HL-60 (cell line): Measurements from ENCODE around the gene DLEC1.

Source experiments
- DNase-seq, 2 experiments: peaks; one replicate each; pipeline ENCODE4 v3.0.0-alpha.2; 2010 to 2020; ENCODE audit warnings: low read depth in 1 of 2, low spot score in 1 of 2
- H3K27ac ChIP-seq: fragments of 250-450 bp; sonication (Bioruptor Pico); replicated peaks from 2 replicates; pipeline ENCODE4 v1.5.1; 2020; ENCODE audit warnings: mild to moderate bottlenecking, moderate library complexity
- H3K27me3 ChIP-seq: fragments of 250-450 bp; sonication (Bioruptor Pico); 2 replicates; pipeline ENCODE4 v1.5.1; 2021; ENCODE audit warnings: mild to moderate bottlenecking, moderate library complexity; ENCODE audit not compliant: insufficient read depth, poor library complexity, severe bottlenecking
- H3K4me3 ChIP-seq: replicated peaks from 2 replicates; pipeline ENCODE4 v1.5.1; 2011; ENCODE audit warnings: mild to moderate bottlenecking, control low read depth, low read length; ENCODE audit not compliant: insufficient read depth
- GABPA ChIP-seq: IDR thresholded peaks from 2 replicates; pipeline ENCODE4 v1.6.1; 2012; ENCODE audit warnings: low read depth
- POLR2AphosphoS5 ChIP-seq: IDR thresholded peaks from 2 replicates; pipeline ENCODE4 v1.6.1; 2012; ENCODE audit warnings: low read depth
- REST ChIP-seq: IDR thresholded peaks from 2 replicates; pipeline ENCODE4 v1.6.1; 2012; ENCODE audit warnings: low read depth; ENCODE audit not compliant: insufficient replicate concordance
- SPI1 ChIP-seq: IDR thresholded peaks from 2 replicates; pipeline ENCODE4 v1.6.1; 2012; ENCODE audit warnings: low read depth, mild to moderate bottlenecking, borderline replicate concordance
- TF ChIP-seq, protein P1 (sequence below): IDR thresholded peaks from one replicate; pipeline ENCODE4 v1.5.1; 2011; ENCODE audit warnings: low read length, control low read depth, inconsistent platforms; ENCODE audit not compliant: insufficient read depth

Gene DLEC1

DNA sequence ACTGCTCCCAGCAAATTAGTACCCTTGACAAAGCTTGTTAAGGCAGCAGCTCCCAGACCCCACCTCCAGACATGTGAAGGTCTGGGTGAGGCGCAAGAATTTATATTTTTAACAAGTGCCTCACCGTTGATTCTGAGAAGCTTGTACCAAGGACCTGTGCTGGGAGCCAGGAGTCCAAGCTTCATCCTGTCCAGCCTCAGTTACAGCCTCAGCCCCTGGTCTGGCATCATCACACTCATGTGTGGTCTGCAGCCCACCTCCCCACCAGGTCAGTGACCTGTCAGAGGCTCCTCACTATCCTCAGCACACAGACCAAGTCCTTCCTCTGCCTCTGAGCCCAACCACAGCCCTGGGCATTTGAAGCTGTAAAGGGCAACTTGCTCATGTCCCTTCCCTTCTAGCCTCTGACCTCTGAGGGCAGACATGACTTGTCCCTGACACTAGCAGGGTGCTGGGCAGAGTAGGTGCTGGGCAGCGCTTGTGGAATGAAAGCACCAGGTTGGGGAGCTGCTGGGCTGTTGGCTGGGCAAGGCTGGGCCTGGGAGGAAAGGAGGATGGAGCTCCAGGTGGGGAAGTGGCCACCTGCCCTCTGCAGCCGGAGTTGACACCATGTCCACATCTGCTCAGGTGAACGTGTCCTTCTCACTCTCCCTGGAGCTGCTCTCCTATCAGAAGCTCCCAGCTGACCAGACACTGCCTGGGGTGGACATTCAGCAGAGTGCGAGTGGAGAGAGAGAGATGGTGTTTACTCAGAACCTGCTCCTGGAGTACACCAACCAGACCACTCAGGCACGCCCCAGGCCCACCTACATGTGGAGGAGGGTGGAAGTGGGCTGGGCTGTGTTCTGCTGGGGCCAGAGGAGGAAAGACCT, 81.0 kb downstream of the DLEC1 start:
- Histone ChIP-seq H3K4me3 (no peak overlapping the region), H3K27ac (no peak overlapping the region), H3K27me3 (no peaks in the 10 kb centered on the region)
- TF ChIP-seq, protein P1, sequence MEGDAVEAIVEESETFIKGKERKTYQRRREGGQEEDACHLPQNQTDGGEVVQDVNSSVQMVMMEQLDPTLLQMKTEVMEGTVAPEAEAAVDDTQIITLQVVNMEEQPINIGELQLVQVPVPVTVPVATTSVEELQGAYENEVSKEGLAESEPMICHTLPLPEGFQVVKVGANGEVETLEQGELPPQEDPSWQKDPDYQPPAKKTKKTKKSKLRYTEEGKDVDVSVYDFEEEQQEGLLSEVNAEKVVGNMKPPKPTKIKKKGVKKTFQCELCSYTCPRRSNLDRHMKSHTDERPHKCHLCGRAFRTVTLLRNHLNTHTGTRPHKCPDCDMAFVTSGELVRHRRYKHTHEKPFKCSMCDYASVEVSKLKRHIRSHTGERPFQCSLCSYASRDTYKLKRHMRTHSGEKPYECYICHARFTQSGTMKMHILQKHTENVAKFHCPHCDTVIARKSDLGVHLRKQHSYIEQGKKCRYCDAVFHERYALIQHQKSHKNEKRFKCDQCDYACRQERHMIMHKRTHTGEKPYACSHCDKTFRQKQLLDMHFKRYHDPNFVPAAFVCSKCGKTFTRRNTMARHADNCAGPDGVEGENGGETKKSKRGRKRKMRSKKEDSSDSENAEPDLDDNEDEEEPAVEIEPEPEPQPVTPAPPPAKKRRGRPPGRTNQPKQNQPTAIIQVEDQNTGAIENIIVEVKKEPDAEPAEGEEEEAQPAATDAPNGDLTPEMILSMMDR: no peak
- no peak for TF ChIP-seq SPI1
- no peak for TF ChIP-seq GABPA
- no peak for TF ChIP-seq REST
- 0 out of 2 replicates have a peak, but pooled peaks have one; percentile 30 for TF ChIP-seq POLR2AphosphoS5
- DNase-seq: no peak

DNA sequence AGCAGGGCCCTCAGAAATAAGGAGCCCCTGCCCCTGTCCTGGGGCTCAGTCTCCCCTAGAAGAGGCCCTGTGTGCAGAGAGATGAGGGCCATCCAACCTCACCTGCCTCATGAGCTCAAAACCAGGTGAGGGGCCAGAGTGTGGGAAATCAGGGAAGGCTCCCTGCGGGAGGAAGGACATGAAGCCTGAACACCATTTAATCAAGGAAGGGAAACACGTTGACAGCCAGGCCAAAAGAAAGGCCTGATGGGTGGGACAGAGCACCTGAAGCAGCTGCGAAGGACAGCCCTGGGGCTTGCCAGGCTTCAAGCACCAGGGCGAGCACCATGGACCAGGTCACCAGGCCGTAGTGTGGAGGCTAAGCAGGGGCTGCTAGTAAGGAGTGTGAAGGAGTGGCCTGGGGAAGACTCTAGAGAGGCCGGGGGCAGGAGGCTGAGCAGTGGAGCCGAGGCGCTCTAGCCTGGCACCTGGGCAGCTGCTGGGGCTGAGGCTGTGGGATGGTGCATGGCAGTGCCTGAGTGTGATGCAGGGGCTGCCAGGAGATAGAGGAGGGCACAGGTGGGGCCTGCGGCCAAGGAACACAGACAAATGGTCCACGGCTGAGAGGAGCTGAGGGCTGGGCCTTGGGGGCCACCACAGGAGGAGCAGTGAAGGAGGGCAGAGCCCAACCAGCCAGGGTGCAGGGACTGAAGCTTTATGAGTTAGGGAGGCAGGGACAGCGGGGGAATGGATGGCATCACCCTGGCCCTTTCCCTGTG, 81.9 kb downstream of the DLEC1 start:
- Histone ChIP-seq H3K4me3 (no peak overlapping the region), H3K27ac (no peak overlapping the region)
- TF ChIP-seq REST (no peak), SPI1 (no peak), GABPA (no peak), POLR2AphosphoS5 (no peak)
- TF ChIP-seq, protein P1: no peak

DNA sequence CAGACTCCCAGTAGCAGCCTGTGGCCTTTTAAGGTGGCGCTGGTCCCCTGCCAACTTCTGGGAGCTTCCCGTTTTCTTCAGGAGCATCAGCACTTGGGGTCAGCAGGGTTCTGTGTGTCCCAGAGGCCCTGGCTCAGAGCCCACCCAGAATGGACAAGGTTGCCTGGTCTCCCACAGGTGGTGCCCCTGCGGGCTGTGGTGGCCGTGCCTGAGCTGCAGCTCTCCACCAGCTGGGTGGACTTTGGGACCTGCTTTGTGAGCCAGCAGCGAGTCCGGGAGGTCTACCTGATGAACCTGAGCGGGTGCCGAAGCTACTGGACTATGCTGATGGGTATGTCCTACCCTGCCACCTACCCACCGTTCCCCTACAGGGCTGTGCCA, 82.4 kb downstream of the DLEC1 start:
- no peak overlapping the region for H3K27ac ChIP-seq
- no peak overlapping the region for H3K4me3 ChIP-seq
- no peaks in the 10 kb centered on the region for H3K27me3 ChIP-seq
- no peak for TF ChIP-seq REST
- DNase-seq: no peak

More for the DNA sequence above, 81.9 kb downstream of the DLEC1 start:
- H3K27me3 ChIP-seq: no peaks in the 10 kb centered on the region
- DNase-seq: no peak
